HG03064 (cell line): Measurements from ENCODE around the gene PKNOX2.

ENCODE experiments used
- ATAC-seq: cut with Tn5 transposase; IDR thresholded peaks from one replicate; pipeline ENCODE4 v1.9.1; 2021; ENCODE audit warnings: low read depth; ENCODE audit not compliant: unreplicated experiment

PKNOX2 gene

GRCh38 chr11:125257190-125257579 is 92.6 kb downstream of the PKNOX2 start:
- no peak for ATAC-seq

GRCh38 chr11:125257751-125258150 is 93.2 kb downstream of the PKNOX2 start:
- ATAC-seq, result no peak

GRCh38 chr11:125258291-125259032 is 93.9 kb downstream of the PKNOX2 start:
- ATAC-seq, result no peak

- no peak for ATAC-seq
Measured at GRCh38 chr11:125261588-125261987, 97.0 kb downstream of the PKNOX2 start.

- ATAC-seq, result no peak
Measured at GRCh38 chr11:125262194-125262829, 97.8 kb downstream of the PKNOX2 start.

- ATAC-seq, result no peak
Measured at GRCh38 chr11:125262830-125263218, 98.3 kb downstream of the PKNOX2 start.

GRCh38 chr11:125263268-125263790 is 98.8 kb downstream of the PKNOX2 start:
- ATAC-seq, result no peak

GRCh38 chr11:125264100-125265022 is 99.8 kb downstream of the PKNOX2 start:
- ATAC-seq, result no peak

- ATAC-seq, result no peak
Measured at GRCh38 chr11:125267548-125267947, 103.0 kb downstream of the PKNOX2 start.

GRCh38 chr11:125268611-125269010 is 104.1 kb downstream of the PKNOX2 start:
- ATAC-seq, result no peak

GRCh38 chr11:125270106-125270505 is 105.6 kb downstream of the PKNOX2 start:
- no peak for ATAC-seq

- ATAC-seq, result no peak
Measured at GRCh38 chr11:125270711-125271110, 106.2 kb downstream of the PKNOX2 start.

- ATAC-seq, result no peak
Measured at GRCh38 chr11:125271483-125272091, 107.0 kb downstream of the PKNOX2 start.

- ATAC-seq, result no peak
Measured at GRCh38 chr11:125272092-125272491, 107.5 kb downstream of the PKNOX2 start.

GRCh38 chr11:125272821-125273220 is 108.3 kb downstream of the PKNOX2 start:
- no peak for ATAC-seq

GRCh38 chr11:125273519-125274000 is 109.0 kb downstream of the PKNOX2 start:
- no peak for ATAC-seq

GRCh38 chr11:125274309-125274708 is 109.8 kb downstream of the PKNOX2 start:
- no peak for ATAC-seq

GRCh38 chr11:125274774-125275173 is 110.2 kb downstream of the PKNOX2 start:
- ATAC-seq, result no peak

- no peak for ATAC-seq
Measured at GRCh38 chr11:125275905-125276618, 111.5 kb downstream of the PKNOX2 start.

GRCh38 chr11:125276619-125276976 is 112.0 kb downstream of the PKNOX2 start:
- ATAC-seq, result no peak
